GM12892 (cell line): ENCODE measurements around the gene SPHK2.

Experiments
- POLR2A ChIP-seq: IDR thresholded peaks from 2 replicates; pipeline ENCODE4 v1.6.1; 2011; ENCODE audit warnings: low read depth, low read length, control low read depth
- POLR2AphosphoS5 ChIP-seq: IDR thresholded peaks from 2 replicates; pipeline ENCODE4 v1.6.1; 2011; ENCODE audit warnings: low read depth, low read length, control low read depth

DNA sequence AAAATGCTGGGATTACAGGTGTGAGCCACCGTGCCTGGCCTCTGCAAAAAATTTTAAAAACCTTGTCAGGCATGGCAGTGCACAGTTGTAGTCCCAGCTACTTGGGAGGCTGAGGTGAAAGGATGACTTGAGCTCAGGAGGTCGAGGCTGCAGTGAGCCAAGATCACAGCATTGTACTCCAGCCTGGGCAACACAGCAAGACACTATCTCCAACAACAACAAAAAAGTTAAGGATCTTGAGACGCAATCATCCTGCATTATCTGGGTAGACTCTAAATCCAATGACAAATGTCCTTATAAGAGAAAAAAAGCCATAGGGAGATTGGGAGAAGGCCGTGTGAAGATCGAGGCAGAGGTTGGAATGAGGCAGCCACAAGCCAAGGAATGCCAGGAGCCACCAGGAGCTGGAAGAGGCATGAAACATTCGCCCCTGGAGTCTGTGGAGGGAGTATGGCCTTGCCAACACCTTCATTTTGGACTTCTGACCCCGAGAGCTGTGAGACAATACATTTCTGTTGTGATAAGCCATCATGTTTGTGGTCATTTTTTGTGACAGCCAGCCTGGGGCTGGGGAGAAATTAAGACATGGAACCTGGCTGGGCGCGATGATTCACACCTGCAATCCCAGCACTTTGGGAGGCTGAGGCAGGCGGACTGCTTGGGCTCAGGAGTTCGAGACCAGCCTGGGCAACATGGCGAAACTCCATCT is 31.8 kb downstream of the SPHK2 start:
- no peak for TF ChIP-seq POLR2A
- no peak for TF ChIP-seq POLR2AphosphoS5
